Limb (tissue), 2 donors: ENCODE measurements around the gene TMSB4X.
A peak's percentile ranks its signal among the peaks of the same experiment; 100 is the strongest.
"Not testable (repeated sequence)": the region's sequence is repeated elsewhere in the genome, so short reads cannot be mapped to it uniquely, and the experiment has no call there.

Source experiments
- DNase-seq, 2 donors: peaks; one replicate each; pipeline ENCODE4 v3.0.0-alpha.2; 2016; ENCODE audit errors: extremely low spot score in 2 of 2

The TMSB4X gene

DNA sequence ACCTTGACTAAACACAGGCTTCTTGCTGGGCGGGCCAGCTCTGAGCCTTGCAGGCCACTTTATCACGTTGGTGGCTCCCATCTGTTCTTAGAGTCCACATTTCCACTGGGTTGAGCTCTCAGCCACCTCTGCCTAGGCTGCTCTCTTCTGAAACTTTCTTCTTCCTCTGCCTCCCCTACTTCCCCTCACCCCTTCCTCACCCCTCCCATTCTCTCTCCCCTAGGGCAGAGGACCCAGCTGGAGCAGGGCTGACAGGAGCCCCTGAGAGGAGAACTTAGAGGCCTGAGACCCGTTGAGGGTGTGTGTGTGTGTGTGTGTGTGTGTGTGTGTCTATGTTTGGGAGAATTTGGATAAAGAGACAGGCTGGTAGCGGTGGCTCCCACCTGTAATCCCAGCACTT lies 19.9 kb upstream of the TMSB4X start:
- no peak for DNase-seq

DNA sequence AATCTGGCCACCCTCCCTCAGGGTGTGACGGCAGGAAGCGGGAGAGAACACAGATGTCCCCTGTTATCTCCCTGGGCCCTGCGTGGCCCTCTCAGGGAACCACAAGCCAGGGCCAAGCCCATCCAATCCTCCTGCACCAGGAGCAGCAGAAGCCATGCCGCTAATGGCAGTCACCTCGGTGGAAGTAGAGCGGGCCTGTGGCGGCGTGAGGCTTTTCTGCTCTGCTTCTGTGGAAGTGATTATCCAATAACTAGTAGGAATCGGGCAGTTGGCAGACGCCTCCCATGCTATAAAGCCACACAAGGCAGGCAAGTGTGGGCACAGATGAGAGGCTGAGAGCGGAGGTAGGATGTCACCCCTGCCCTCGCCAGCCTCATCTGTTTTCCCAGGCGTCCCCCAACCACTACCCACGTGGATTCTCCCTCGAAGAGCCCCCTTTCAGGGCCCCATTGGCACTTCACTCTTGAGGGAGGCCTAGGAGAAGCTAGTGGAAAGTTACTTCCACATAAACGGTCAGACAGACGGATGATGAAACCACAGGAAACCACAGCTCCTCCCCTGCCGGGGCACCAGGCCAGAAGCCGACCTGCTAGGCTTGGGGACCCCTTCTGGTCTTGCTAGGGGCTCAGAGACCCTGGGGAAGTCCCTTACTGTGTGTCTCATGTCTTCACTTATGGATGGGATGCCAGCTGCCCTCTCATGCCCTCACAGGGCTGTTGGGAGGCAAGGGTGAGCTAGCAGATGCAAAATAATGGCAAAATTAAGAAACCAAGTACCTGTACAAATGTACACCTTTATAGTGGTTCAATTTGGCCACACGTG lies 18.8 kb upstream of the TMSB4X start:
- DNase-seq: peak; percentile 24 to 55

DNA sequence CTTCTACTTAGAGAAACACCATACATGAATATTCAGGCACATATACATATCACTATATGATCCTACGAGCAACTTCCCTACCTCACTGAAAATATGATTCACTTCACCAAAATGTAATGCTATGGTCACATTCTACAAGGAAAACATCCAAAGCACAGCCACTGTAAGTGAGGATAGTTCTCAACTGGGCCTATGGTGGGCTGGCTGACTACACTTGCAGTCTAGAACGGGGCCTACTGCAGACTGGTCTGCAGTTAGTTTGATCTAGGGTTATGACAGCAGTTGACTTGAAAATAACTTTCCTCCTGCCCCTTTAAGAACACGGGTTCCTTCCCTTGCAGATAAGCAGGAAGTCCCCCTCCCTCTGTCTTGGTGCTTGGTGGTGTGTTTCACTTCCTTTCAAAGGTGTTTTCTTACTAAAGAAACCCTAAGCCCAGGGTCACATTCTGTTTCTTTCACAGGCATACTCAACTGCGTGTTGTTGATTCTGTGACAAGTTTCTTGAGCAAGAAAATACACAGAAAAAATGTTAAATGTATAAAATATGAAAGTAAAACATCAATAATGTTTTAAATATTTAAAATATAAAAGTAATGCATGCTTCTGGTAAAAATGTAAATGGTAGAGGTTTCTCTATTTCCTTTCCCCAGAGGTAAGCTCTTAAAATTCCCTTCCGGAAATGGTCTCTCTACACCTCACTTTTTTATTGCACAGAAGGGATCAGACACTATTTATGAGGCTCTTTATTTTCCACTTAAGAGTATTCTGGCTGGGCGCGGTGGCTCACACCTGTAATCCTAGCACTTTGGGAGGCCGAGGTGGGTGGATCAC lies 18.0 kb upstream of the TMSB4X start:
- no peak for DNase-seq

DNA sequence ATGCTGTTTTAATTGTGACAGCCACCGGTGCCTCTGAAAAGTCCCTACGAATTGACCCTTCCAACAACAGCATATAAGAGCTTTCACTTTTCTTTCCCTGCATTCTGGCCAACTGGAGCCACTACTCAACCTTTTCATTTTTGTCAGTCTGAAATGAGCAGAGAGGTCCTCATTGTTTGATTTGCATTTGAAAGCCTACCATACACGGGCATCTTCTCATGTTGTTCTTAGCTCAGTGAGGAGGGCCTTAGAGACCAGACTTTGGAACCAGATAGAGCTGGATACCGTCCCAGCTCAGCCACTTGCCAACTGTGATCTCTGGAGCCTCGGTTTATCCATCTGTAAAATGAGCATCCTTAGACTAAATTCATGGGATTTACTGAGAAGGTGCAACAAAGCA lies 16.9 kb upstream of the TMSB4X start:
- no peak for DNase-seq

DNA sequence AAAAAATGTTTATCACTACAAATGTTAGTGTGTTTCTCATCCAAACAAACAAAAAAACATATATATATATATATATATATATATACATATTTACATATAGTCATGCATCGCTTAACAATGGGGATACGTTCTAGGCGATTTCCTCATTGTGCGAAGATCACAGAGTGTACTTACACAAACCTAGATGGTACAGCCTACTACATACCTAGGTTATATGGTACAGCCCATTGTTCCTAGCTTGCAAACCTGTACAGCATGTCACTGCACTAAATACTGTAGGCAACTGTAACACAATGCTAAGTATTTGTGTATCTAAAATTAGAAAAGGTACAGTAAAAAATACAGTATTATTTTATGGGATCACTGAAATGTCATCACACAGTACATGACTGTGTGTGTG lies 16.4 kb upstream of the TMSB4X start:
- no peak for DNase-seq

DNA sequence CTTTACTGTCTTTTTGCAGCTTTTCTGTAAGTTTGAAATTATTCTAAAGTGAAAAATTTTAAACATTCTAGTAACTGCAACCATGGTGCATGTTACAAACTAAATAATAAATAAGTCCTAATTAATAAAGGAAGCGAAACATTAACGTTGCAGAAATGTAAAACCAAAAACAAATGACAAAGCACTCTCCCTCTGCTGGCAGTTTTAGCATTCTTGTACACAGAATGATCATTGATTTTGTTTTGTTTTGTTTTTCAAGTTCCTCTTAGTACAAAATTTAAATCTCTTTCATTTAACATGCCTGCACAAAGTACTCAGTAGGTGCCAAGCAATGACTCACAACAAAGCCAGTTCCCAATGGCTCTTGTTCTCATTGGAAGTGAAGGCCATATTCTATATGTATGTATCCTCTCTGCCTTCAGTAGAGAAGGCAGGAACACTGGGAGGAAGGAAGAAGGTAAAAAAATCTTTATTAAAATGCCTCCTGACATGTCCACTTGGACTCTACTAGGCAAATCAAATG lies 13.7 kb upstream of the TMSB4X start:
- no peak for DNase-seq

DNA sequence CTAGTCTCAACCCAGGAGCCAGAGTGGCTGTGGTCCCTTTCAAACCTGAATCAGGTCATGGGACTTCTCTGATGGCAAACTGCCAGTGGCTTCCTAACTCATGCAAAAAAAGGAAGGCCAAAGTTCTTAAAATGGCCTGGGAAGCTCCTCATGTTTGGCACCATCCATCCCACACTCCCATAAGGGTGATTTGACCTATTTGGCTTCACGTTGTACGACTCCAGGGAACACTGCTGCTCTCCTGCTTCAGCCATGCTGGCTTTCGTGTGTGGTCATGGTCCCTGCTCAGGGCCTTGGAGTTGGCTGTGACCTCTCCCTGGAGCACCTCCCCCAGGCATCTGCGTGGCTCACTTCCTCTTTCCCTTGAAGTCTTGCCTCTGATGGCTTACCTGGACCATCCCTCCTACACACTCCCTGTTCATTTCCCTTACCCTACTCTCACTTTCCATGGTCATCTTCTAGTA lies 12.8 kb upstream of the TMSB4X start:
- DNase-seq: no peak

DNA sequence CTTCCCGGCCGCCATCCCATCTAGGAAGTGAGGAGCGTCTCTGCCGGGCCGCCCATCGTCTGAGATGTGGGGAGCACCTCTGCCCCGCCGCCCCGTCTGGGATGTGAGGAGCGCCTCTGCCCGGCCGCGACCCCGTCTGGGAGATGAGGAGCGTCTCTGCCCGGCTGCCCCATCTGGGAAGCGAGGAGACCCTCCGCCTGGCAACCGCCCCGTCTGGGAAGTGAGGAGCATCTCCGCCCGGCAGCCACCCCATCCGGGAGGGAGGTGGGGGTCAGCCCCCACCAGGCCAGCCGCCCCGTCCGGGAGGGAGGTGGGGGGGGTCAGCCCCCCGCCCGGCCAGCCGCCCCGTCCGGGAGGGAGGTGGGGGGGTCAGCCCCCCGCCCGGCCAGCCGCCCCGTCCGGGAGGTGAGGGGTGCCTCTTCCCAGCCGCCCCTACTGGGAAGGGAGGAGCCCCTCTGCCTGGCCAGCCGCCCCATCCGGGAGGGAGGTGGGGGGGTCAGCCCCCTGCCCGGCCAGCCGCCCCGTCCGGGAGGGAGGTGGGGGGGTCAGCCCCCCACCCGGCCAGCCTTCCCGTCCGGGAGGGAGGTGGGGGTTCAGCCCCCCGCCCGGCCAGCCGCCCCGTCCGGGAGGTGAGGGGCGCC lies 11.6 kb upstream of the TMSB4X start:
- not testable (repeated sequence) for DNase-seq

DNA sequence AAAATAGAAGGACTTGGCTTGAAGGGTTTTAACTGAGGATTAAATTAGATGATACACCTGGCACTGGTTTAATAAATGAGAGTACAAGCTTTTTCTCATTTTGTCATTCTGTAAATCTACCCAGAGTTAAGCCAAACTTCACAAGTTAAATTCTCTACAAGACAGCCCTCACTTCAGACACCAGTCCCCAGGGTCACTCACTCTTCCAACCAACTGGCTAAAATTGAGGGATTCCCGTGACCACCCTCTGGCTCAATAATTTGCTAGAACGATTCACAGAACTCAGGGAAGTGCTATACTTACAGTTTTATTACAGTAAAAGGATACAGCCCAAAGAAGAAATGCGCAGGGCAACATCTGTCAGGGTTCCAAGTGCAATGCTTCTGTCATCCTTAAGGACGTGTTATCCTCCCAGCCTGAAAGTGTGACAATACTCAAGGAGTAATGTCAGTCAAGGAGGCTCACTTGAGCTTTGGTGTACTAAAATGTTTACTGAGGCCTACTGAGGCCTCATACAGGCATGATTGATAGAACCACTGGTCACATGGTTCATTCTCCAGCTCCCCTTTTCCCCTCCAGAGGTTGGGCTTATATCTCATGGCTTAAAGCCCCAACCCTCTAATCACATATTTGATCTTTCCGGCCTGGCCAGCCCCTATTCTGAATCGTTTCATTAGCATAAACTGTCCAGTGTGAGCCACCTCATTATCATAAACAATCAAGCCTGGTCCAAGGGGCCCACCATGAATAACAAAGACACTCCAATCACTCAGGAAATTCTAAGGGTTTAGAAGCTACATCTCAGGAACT lies 9.6 kb upstream of the TMSB4X start:
- no peak for DNase-seq

DNA sequence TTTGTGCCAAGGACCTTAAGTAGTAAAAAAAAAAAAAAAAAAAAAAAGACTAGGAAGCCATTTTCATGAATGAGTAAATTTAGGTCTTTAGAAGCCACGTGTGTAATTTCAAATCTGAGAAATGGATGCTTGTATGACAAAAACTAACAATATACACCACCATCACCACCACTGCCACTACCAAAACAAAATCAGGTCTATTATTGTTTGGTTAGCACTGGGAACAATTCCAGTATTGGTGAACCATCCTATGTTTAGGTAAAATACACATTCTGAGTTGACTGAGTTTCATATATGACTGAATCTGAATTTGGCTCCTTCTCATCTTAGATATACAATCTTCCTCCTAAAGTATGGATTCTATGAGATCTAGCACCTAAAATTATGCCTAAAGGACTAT lies 8.8 kb upstream of the TMSB4X start:
- no peak for DNase-seq

DNA sequence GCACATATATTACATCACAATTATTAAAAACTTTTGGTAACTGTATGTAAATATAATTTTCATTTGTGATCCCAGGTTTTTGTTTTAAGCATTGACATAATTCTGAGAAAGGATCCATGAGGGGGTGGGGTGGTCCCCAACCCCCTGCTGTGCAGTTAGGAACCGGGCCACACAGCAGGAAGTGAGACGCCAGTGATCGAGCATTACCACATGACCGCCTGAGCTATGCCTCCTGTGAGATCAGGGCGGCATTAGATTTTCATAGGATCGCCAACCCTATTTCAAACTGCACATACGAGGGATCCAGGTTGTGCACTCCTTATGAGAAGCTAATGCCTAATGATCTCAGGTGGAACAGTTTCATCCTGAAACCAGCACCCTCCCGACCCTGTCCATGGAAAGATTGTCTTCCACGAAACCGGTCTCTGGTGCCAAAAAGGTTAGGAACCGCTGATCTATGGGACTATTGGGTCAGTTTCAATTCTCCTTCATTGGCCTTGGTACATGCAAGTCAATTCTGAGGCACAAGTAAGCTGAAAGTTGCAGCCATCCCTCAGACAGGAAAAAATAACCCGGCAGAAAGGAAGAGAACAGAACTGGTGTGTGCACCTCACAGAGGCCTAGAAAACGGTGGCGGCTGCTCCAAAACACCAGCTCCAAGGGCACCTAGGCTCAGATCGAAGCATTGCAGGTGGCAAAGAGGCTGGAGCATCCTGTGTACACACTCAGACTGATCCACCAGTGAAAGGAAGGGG lies 7.0 kb upstream of the TMSB4X start:
- no peak for DNase-seq

DNA sequence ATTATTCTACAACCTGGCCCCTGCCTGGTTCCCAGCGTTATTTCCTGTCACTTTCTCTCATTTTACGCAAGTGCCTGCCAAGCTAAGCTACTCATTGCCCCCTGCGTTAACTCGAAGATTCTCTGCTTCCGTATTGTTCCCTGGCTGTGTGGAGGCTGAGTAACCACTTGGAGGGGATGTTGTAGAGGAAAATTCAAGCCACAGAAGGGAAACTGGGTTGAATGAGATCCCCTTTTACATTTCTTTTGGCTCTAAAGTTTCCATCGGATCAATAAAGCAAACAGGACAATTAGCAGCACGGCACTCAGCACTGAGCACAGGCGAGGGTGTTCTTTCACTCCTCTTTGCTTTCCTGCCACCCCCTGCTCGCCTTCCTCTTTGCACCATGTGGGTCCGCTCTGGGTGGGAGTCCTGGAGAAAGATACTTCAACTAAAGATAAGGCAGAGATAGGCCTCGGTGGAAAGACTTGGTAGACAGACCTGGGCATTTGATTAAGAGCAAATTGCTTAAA lies 4.2 kb upstream of the TMSB4X start:
- peak in 1 of 2 donors; percentile 42 for DNase-seq

DNA sequence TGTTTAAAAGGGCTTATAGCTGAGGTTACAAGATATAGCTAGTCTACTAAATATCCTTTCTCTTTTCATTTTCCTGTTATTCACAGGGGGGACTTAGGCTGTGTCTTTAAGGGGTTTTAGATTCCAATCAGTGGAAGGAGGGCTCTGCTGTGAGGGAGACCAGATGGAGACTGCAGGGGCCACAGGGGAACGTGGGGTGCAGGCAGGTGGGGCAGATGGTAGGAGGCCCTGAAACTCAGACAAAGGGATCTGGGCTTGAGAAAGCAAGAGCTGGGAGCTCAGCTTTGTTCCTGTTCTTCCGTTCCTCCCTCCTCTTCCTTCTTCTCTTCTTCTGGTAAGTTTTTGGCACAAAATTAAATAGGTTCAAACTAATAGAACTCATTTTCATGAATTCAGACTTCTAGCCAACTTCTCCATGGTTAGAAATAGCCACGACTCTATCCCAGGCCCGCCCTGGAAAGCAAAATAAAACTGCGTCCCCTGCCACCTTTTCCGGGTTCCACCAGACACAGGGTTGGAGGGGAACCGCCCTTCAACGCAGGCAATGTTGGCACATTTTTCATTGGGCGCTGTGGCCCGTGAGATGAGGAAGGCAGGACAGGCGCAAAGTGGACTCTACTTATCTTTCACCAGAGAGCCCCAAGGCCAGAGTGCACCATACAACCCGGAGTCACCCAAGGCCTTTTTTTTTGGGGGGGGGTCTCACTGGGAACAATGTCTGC lies 3.5 kb upstream of the TMSB4X start:
- DNase-seq: no peak

DNA sequence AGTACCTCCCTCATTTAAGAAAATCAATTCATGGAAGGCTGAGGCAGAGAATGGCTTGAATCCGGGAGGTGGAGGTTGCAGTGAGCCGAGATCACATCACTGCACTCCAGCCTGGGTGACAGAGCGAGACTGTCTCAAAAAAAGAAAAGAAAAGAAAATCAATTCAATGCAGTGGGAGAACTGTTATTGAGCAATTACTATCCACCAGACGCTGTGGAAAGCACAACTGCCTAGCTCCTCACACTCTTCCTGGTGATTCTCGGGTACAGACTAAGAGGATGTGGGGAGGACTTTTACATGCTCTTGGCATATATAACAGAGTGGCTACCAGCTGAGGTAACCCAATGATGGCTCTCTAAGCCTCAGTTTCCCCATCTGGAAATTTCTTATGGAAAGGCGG lies 2.7 kb upstream of the TMSB4X start:
- no peak for DNase-seq

DNA sequence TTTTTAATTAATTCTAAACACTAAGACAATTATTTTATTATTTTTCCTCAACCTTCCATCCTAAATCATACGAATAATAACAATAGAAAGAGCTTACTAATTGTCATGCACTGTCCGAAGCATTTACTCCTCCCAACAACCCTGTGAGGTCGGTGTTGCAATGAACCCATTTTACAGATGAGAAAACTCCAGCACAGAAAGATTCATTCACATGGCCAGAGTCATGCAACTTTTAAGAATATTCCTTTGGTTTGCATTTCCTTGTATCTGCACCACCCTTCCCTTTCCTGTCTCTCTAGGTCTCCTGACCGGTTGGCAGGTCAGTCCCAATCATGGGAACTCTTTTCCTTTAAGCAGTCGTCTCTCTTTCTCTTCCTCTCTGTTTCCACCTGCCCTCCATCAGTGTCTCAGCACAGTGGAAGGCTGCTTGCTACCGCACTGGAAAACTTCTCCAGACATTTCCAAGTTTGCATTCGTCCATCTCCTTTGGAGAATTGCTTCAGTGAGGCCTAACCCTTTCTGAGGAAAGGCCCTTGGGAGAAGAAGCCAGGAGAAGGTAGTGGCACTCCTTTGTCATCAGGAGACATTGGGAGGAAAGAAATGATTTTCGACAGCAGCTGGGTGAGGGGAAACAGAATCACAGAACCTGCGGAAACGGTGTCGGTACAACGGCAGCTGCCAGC lies 1.9 kb upstream of the TMSB4X start:
- DNase-seq: no peak

DNA sequence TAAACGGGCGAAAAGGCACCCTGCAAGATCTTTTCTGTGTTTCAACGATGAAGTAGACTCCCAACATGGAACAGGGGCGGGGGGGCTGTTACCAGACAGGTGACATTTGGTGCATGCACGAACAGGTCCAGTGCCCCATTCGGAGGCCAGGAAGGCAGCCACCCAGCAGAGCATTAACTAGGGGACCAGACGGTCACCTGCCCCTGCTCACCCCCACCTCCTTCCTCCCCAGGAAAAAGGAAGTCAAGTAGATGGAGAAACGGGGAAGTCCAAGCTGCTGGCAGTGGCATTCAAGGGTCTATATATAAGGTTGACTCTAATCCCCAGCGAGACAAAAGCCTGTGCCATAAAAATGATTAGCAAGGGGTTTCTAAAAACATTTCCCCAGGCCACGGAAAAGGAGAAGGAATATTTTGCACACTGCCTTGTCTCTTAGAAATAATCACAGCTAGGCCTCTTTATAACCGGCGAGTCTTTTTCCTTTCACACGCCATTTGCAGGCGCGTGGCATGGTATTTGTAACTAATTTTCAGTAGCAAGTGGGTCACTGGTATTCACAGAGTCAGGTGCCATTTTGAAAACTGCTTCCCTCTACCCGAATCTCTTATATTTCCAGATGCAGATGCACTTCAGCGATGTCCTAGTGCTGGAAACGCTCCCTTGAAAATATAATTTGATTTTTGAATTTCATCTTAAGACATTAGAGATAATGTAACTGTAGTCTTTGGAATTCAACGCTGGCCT lies 1.2 kb upstream of the TMSB4X start:
- no peak for DNase-seq

DNA sequence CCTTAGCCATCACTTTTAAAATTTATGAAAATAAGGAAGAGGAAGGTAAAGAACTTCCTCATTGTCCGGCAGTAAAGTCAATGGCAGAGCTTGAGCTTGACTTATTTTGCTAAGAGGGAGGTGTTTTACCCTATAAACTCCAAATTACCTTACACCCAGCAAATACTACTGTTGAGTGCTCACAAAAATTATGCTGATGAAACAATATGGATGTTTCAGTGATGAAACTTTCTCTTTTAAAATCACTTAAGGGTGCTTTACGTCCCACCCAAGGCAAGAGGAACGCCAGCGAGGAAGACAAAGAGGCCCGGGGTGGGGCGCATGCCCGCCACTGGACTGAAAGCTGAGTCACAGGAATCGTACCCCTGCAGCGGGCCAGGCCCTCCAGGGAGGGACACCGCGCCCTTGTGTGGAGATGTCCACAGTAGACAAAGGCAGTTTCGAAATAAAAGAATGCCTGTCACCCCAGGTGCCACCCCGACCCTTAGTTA lies 560 bp upstream of the TMSB4X start:
- DNase-seq: peak in 1 of 2 donors; percentile 72

DNA sequence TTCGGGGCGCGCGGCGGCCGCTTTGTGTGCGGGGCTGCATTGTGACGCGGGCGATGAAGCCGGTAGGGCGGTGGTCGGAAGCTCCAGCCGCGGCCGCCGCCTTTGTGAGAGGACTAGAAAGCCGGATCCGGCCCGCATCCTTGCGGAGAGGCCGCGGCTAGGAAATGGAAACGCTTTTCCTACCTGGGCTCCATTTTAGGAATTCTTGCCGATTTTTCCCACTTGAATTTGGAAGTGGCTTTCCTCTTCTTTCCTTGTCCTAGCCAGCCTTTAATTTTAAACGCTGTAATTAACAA lies 708 bp downstream of the TMSB4X start:
- DNase-seq: no peak
